Measurements from ENCODE around the gene MED26.

Gene MED26

GRCh38 chr19:16649734-16650133 lies 21.7 kb upstream of the MED26 start:
- no peak overlapping the region for H3K4me3 ChIP-seq (ENCODE audit: low read depth, low read length)
- TF ChIP-seq CTCF (conservative IDR thresholded peaks at IDR 0.05; ENCODE audit: low read depth, low read length), result no peak
- no peak for DNase-seq (ENCODE audit: low read depth)

GRCh38 chr19:16645140-16645539 lies 17.1 kb upstream of the MED26 start:
- TF ChIP-seq CTCF (conservative IDR thresholded peaks at IDR 0.05; ENCODE audit: low read depth, low read length), result no peak
- H3K4me3 ChIP-seq (ENCODE audit: low read depth, low read length), result no peak overlapping the region
- DNase-seq (ENCODE audit: low read depth), result no peak

- no peak for TF ChIP-seq CTCF (conservative IDR thresholded peaks at IDR 0.05; ENCODE audit: low read depth, low read length)
- no peak overlapping the region for H3K4me3 ChIP-seq (ENCODE audit: low read depth, low read length)
- no peak for DNase-seq (ENCODE audit: low read depth)
These were observed 13.7 kb upstream of the MED26 start for GRCh38 chr19:16641695-16642094.

- no peak for DNase-seq (ENCODE audit: low read depth)
- no peak for TF ChIP-seq CTCF (conservative IDR thresholded peaks at IDR 0.05; ENCODE audit: low read depth, low read length)
- H3K4me3 ChIP-seq (ENCODE audit: low read depth, low read length), result no peak overlapping the region
These were observed 12.9 kb upstream of the MED26 start for GRCh38 chr19:16640951-16641350.

- no peak for DNase-seq (ENCODE audit: low read depth)
- TF ChIP-seq CTCF (conservative IDR thresholded peaks at IDR 0.05; ENCODE audit: low read depth, low read length), result no peak
- H3K4me3 ChIP-seq (ENCODE audit: low read depth, low read length), result no peak overlapping the region
These were observed 10.7 kb upstream of the MED26 start for GRCh38 chr19:16638666-16639065.

GRCh38 chr19:16637535-16637934 lies 9.5 kb upstream of the MED26 start:
- H3K4me3 ChIP-seq (ENCODE audit: low read depth, low read length), result no peak overlapping the region
- no peak for TF ChIP-seq CTCF (conservative IDR thresholded peaks at IDR 0.05; ENCODE audit: low read depth, low read length)
- DNase-seq (ENCODE audit: low read depth), result no peak

GRCh38 chr19:16631465-16631864 lies 3.5 kb upstream of the MED26 start:
- H3K4me3 ChIP-seq (ENCODE audit: low read depth, low read length), result no peak overlapping the region
- no peak for DNase-seq (ENCODE audit: low read depth)
- peak; percentile 3 for TF ChIP-seq CTCF (conservative IDR thresholded peaks at IDR 0.05; ENCODE audit: low read depth, low read length)
